HG03520 (cell line): Measurements from ENCODE around the gene PSMD13.

Experiments
- ATAC-seq: cut with Tn5 transposase; IDR thresholded peaks from one replicate; pipeline ENCODE4 v1.9.1; 2021; ENCODE audit warnings: mild to moderate bottlenecking, moderate library complexity; ENCODE audit not compliant: unreplicated experiment

PSMD13 gene

GRCh38 chr11:270451-271318 is 33.9 kb downstream of the PSMD13 start:
- ATAC-seq = no peak

GRCh38 chr11:271319-271715 is 34.5 kb downstream of the PSMD13 start:
- no peak for ATAC-seq

DNA sequence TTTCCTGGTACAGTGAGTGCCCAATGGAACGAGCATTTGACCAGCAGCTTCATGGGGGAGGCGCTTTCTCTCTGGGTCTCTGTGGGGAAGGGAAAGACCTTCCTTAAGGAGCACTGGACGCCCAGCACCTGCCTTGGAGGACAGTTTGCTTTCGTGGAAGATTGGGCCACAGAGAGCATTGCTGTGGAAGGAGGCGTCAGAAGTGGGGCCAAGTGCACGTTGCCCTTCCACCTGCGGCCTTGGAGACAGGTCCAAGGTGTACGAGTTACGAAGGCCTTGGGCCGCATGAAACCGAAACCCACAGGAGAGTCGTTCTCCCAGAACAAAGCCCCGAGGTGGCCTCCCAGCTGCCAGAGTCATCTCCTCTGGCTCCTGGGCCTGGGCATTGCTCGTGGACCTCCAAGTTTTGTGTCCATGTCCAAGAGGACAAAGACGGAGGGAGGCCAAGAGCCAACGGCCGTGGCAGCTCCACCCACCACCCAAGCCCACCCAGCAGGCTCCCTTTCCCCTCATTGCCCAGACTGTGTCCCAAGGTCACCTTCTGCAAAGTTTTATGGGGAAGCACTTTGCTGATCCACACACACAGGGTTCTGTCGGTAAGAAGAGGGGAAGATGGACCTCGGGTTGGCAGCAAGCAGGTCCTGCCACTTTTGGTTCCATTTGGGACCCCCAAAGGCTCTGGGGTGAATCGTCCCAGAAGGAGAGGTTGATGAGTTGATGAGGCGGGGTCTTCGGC is 35.6 kb downstream of the PSMD13 start:
- ATAC-seq = no peak

GRCh38 chr11:272931-273198 is 36.1 kb downstream of the PSMD13 start:
- ATAC-seq = no peak

GRCh38 chr11:276219-276618 is 39.4 kb downstream of the PSMD13 start:
- no peak for ATAC-seq

- ATAC-seq = no peak
These were observed 41.5 kb downstream of the PSMD13 start, which contains the start of gene NLRP6 for GRCh38 chr11:278001-278951. NLRP6 (plus strand) TSS chr11:278407; CDS start chr11:278570, 163 bp downstream.

GRCh38 chr11:279040-279965 is 42.5 kb downstream of the PSMD13 start:
- no peak for ATAC-seq

- ATAC-seq = no peak
These were observed 43.4 kb downstream of the PSMD13 start for GRCh38 chr11:279966-280705.

- no peak for ATAC-seq
These were observed 44.1 kb downstream of the PSMD13 start for GRCh38 chr11:280706-281485.

- ATAC-seq = no peak
These were observed 44.8 kb downstream of the PSMD13 start for GRCh38 chr11:281486-282161.

GRCh38 chr11:282171-282570 is 45.4 kb downstream of the PSMD13 start:
- ATAC-seq = no peak

DNA sequence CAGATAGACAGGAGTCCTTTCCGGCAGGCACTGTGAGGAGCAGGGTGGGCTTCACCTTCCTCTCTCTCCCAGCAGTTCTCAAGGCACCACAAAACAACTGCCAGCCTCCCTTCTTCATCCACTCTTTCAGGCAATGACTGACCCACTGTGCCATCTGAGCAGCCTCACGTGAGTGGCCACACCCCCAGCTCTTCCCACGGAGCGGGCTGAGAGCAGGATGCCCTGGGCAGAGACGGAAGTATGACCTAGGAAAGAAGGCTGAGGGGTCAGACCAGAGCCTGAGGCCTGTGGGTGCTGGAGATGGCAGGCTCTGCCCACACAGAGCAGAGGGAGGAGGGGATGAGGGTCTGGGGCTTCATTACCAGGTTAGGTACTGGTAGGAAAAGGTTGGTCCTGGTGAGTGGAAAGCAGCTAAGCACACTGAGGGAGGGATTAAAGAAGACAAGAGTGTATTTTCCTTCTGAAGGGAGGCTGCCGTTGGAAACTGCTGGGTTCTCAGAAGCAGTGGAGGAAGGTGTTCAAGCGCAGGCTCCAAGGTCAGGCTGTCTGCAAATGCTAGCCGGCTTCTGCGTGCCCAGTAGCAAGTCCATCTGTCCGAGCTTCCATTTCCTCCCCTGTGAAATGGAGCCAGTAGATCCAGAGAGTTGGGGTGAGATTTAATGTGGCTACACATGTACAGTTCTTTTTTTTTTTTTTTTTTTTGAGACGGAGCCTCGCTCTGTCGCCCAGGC is 46.0 kb downstream of the PSMD13 start:
- no peak for ATAC-seq

DNA sequence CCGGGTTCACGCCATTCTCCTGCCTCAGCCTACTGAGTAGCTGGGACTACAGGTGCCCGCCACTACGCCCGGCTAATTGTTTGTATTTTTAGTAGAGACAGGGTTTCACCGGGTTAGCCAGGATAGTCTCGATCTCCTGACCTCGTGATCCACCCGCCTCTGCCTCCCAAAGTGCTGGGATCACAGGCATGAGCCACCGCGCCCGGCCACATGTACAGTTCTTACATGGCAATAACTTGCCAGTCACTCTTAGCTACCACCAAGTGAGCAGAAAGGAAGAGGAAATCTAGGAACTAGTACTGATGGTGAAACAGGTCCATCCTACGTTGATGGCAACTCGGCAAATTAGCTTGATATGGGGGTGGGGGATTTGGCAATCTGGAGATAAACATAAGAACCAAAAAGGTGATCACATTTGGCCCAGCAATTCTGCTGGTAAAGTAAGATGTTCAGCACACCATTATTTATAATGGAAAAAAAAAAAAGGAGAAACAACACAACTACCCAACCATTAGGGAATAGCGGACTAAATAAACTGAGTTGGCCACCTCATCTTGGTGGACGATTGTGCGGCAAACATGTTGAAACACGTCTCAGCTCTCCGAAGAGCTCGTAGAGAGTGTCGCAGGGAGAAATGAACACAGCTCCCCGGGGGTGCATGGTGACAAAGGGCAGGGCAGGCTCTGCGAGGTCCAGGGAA is 46.8 kb downstream of the PSMD13 start:
- no peak for ATAC-seq

DNA sequence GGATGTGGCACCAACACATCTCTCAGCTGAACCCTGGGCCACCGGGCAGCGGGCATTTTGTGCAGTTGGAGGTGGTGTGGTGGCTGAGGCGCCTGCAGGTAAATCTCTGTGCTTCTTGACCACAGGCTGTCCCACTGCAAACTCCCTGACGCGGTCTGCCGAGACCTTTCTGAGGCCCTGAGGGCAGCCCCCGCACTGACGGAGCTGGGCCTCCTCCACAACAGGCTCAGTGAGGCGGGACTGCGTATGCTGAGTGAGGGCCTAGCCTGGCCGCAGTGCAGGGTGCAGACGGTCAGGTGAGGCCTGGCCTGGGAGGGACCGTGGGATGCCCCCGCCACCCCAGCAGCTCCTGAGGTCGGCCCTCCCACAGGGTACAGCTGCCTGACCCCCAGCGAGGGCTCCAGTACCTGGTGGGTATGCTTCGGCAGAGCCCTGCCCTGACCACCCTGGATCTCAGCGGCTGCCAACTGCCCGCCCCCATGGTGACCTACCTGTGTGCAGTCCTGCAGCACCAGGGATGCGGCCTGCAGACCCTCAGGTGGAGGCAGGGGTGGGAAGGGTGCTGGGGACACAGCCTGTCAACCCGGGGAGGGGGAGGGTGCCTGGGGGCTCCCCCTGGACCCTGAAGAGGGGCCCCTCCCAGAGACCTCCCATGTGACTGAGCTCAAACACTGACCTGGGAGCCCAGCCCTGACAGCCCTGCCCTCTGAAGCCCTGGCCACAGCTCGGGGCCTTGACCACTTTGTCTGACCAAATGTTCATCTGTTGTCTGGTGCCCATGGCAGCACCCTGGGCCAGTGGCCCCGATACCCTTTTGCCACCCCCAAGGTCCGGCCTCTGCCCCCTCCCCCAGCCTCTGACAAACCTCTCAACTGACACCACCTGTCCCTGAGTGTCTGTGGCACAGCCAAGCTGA is 47.6 kb downstream of the PSMD13 start:
- ATAC-seq = no peak

- no peak for ATAC-seq
These were observed 48.5 kb downstream of the PSMD13 start for GRCh38 chr11:285021-285893.
